NOMO-1 (cell line): ENCODE data around the gene TNRC18.
A peak's percentile ranks its signal among the peaks of the same experiment; 100 is the strongest.

Experiments used
- DNase-seq, 2 experiments: peaks; one replicate each; lab custom pipeline; 2025; ENCODE audit not compliant: unreplicated experiment in 2 of 2; lab: John Stamatoyannopoulos, UW

TNRC18 gene

DNA sequence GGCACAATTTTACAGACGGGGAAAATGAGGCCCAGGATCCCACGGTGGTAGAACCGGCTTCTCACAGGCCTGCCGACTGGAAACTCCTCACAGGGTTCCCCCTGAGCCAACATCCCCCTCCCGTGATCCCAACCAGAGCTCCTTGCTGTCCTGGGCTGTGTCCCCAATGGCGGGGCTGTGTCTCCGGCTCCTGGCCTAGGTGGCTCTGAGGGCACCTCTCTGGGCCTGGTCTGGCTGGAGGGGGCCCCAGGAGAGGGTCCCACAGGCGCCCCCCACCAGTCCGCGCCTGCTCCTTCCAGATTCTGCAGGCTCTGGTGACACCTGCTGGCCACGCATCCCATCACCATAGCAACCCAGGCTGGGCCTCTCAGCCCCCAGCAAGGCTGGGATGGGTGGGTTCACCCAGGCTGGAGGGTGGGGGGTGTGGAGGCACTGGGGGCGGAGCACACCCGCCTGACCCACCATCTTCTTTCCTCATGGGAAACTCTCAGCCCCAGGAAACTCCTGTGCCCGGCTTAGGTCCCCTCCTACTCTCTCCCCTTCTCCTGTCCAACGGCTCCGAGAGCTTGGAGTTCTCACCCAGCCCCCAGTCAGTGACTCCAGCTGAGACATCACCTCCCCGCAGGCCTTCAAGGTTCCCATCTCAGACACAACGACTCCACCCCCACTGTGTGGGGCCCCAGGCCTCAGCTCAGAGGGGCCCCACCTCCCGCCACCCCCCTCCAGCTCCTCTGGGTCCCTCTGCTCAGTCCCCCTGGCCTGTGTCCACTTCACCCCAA, 27.1 kb upstream of the TNRC18 start:
- no peak for DNase-seq

DNA sequence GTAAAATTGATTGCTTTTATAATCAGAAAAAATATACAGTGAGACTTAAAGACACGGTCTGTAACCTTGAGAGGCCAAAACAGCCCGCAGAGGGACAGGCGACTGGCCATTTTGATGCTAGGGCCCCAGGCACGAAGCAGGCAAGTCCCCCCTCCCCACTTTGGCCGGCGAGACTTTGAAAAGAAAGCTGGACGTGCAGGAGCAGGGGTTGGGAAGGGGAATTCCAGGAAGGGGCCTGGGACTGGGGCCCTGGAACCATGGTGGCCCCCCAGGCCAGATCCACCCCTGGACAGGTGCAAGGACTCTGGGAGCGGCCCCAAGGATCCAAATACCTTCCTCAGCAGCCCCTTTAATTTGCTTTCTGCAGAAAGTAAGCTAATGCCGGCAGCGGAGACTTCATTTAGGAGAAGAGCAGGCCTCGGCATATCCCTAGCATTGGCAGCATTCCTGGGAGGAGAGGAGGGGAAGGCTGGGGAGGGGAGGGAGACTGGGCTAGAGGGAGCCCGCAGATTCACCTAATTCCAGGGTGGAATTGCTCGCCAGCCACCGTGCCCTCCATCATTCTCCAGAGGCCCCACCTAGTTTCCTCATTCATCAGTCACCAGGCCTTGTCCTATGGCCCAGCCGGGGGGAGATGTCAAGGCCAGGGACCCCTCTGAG, 24.9 kb upstream of the TNRC18 start:
- no peak for DNase-seq

DNA sequence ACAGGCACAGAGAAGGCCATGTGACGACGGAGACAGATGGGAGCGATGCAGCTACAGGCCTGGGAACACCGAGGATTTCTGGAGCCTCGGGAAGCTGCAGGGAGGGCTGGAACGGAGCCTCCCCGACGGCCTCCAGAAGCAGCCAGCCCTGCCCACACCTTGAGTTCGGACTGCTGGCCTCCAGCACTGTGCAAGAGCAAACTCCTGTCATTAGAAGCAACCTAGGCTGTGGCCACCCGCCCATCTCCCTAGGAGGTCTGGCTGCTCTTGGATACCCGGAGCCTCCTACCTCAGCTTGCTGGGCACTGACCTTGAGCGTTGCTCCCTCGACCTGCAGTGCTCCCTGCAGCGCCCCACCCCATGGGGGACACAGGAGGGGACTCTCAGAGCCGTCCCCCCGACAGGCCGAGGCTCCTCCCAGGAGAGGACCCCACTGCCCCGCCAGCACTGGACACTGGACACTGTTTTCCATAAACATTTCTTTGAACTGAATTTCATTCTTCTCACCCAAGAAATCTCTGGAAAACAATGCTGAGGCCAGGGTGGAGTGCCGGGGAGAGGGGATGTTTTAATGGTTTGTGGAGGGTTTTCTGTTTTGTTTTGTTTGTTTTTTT, 22.5 kb upstream of the TNRC18 start:
- no peak for DNase-seq

DNA sequence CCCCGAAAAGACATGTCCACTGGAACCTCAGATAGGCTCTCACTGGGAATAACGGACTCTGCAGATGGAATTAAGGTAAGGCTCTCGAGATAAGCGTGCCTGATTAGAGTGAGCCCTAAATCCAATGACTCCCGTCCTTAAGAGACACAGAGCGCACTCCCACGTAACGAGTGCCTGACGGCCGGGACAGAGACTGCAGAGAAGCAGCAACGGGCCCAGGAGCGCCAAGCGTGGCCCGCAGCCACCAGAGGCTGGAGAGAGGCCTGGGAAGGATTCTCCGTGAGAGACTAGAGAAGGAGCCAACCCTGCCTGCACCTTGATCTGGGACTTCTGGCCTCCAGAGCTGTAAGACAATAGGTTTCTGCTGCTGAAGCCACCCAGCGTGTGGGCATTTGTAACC, 20.0 kb upstream of the TNRC18 start:
- DNase-seq = no peak

DNA sequence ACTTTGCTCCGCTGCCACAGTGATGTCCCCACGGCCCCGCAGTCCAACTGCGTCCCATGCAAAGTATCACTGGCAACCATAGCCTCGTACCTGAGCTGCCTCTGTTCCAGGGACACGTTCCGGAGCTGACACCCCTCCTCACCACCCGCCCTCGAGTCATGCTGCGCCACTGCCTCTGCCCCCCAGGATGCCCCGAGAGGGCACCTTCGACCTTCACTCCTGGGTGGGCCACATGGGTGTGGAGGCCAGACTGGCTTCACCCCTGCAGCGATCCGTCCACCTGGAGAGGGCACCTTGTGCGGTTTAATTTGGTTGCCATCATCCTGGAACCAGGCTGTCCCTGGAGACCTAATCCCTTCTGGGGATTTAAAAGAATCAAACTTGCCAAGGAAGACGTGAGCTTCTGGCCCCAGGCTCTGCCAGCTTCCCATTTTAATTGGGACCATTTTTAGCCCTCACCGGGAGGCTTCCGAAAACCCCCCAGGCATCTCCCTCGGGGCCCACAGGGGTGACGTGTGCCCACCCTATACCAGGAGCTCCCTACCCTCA, 19.2 kb upstream of the TNRC18 start:
- no peak for DNase-seq

DNA sequence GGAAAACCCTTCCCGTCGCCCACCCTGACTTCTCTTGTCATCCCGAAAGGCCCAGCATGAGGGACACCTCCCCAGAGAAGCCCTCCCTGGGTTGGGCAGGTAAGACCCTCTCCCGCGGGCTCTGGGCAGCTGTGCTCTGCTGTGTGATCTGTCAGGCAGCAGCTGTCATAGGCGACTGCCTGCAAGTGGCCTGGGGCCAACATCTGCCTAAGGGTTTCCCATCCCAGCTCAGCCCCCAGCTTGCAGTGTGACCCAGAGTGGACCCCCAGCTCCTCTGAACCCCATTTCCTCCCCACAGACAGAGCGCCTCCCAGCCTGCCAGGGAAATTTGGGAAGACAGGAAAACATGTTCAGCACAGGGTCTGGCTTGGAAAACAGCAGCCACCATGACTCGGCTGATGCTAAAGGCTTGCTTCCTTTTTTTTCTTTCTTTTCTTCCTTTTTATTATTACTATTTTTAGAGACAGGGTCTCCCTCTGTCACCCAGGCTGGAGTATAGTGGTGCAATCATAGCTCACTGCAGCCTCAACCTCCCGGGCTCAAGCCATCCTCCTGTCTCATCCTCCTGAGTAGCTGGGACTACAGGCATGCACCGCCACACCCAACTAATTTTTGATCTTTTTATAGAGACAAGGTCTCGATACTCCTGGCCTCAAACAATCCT, 18.3 kb upstream of the TNRC18 start:
- DNase-seq = peak in 1 of 2 experiments; percentile 51

DNA sequence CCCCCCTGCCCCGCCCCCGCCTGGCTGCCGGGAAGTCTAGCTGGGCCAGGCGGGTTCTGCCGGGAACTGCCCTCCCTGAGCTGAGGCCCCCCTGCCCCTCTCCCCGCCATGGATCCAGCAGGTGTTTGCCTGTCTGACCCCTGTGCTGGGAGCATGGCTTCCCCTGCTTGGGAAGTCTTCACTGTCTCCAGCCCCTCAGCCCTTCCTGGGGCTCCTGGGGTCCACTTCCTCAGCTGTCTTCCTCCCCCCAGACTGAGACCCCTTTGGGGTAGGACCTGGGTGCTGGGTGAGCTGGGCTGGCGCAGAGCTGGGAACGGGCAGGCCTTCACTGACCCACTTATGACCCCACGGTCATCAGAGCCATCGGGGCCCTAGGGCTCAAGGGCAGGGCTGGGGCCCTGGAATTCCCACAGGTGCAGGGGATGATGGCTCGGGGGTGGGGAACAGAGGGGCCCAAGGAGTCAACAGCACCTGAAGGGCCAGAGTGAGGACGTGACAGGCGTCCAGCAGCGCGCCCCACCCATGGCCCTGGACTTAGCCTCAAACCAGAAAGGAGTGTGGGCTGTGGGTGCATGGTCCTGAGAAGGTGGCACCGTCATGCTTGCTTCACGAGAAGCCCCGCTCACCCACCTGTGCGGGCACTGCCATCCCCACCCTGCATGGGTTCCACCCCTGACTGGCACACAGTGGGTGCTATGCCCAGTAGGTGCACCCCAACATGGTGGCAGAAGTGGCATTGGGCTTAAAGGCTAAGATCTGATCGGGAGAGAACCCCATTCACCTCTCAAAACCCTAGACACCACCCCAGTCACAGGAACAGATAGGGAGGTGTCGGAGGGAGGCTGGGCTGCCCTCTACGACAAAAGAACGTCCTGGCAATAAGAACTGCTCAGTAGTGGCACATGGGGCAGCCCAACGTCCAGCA, 16.2 kb upstream of the TNRC18 start:
- no peak for DNase-seq

DNA sequence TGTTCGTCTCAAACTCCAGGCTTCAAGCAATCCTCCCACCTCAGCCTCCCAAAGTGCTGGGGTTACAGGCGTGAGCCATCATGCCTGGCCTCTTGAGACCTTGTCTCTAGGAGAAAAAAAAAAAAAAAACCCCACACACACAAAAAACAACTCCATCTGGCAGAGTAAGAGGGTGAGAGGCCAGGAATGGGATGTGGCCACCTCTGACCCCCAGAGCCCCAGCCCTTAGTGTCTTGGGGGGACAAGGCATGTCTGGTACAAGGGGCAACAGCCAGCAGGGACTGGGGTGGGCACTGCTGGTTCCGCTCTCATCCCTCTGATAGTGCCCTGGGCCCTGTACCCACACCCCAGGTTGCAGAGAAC, 15.6 kb upstream of the TNRC18 start:
- no peak for DNase-seq

DNA sequence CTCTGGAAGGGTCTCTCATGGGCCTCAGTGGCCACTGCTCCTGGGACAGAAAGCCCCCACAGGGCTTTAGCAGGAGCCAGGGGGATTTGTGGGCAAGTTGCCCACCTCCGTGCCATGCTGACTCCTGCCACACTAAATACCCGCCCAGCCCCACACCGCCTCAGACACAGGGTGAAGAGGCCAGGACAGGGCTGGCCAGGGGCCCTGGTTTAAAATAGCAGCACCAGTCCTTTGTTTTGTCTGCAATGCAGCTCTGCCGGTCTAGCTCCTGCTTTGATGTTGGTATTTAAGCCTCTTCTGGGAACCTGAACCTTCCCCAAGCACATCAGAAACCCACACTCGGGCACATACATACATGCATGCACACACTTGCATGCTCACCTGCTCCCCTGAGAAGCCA, 14.4 kb upstream of the TNRC18 start:
- no peak for DNase-seq

DNA sequence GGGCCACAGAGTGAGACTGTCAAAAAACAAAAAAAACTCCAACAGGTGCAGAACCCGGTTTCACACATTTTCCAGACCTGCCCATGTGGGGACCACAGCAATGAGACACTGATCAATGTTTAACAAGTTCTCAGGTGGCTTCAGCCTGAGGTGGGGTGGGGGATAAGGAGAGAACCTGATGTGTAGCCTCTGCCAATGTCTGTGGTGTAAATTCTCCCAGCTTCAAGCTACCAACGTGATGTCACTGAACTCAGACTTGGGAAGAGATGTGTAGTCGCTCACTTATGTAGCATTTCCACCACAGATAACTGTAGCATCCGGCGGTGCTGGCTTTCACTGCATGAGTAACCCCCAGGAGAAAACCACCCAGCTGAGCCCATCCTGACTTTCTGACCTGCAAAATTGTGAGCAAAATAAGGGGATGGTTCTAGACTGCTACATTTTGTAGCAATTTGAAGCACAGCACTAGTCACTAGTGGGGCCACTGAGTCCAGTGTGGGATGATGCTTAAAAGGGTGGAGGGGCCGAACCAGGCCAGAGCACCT, 13.8 kb upstream of the TNRC18 start:
- no peak for DNase-seq

DNA sequence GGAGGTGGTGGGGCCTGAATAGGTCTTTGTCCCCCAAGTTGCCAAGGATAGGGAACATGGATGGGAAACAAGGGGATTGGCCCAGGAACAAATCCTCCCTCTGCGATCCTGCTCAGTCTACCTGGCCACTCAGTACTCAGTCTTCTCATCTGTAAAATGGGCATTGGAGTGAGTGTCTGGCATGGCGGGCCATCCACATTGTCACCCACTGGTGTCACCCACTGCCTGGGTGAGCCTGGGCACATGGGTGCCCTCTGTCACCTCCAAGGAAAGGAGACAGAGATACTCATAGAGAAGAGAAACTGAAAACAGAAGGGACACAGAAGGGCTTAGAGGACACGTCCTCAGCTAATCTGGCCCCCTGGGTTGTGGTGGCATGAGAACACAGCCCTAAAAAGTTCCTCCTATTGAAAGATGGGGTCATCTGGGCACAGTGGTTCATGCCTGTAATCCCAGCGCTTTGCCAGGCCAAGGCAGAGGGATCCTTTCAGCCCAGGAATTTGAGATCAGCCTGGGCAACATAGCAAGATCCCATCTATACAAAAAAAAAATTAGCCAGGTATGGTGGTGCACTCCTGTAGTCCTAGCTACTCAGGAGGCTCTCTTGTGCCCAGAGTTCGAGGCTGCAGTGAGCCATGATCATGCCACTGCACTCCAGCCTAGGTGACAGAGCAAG, 12.5 kb upstream of the TNRC18 start:
- no peak for DNase-seq

DNA sequence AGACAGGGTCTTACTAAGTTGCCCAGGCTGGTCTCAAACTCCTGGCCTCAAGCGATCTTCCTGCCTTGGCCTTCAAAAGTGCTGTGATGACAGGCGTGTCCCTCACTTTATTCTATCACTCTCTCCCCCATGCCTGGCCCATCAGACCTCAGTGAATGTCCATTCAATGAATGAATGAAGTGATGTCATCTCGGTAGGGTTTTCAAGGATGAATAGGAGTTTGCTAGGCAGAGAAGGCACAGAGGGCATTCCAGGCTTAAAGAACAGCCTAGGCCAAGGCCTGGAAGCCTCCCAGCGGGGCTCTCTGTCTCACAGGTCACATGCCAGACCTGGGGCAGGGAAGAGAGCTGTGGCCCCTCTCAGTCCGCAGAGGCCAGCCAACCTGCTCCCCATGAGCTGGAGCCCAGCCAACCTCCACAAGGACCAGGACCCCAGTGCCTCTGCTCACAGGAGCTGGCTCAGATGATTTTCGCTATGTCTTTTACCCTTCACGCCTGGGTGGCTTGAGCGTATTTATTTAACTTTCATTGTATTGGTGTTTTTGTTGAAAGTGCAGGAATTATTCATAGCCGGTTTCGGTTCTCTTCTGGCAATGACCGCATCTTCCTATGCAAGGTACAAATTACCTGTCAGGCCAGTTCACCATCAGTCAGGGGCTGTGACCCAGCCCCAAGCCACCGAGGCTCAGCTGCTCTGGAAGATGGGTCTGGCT, 11.8 kb upstream of the TNRC18 start:
- DNase-seq = no peak

DNA sequence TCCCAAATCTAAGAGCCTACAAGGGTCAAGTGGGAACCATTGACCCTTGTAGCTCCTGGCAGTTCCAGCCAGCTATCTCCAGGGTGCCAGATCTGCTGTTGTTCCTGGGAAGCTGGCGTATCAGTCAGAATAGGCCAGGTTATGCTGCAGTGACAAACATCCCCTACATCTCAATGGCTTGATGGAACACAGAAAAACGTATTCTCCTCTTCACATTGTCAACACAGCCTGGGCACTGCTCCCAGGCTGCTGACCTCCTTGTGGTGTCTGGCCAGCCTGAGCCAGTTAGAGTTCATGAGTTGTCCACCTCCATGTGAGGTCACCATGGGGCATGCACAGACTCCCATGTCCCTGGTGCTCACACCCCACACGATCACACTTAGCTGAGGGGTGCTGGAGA, 9.5 kb upstream of the TNRC18 start:
- DNase-seq = no peak

DNA sequence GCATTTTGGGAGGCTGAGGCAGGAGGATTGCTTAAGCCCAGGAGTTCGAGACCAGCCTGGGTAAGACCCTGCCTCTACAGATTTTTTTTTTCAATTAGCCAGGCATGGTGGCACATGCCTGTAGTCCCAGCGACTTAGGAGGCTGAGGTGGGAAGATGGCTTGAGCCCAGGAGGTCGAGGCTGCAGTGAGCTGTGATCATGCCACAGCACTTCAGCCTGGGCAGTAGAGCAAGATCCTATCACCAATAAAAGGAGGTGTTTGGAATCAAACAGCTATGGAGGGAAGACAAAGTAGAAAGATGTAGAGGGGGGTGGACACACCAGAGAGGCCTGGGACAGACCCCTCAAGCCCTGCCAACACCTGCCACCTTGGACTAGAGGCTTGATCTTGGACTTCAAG, 9.1 kb upstream of the TNRC18 start:
- no peak for DNase-seq

DNA sequence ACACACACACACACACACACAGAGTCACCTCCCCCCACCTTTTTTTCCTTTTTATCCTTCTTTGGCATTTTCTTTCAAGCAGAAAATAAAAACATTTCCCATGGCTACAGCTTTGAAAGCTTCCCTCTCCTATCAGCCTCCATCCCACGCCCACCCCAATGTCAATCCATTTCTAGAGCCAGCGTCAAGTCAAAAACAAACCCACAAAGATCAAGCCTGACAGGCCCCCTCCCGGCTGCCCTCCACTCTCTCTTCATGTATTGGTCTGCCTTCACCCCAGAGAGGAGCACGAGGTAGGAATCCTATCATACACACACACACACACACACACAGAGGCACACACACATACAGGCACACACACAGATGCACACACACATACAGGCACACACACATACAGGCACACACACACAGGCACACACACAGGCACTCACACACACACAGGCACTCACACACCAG, 8.0 kb upstream of the TNRC18 start:
- DNase-seq = no peak

DNA sequence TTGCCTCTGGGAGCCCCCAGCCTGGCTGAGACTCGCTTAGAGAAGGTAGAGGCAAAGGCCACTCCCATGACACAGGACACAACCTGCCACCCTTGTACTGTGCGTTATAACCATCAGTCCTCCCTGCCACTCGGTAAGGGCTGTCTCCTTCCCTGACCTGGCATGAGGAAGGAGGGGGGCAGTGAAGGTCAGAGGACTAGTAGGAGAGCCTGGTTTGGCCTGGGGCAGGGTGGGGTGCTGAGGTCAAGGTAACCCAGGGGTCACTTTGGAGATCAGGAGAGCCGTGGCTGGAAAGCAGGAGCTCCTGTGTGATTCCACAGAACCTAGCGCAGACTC, 6.9 kb upstream of the TNRC18 start:
- no peak for DNase-seq

DNA sequence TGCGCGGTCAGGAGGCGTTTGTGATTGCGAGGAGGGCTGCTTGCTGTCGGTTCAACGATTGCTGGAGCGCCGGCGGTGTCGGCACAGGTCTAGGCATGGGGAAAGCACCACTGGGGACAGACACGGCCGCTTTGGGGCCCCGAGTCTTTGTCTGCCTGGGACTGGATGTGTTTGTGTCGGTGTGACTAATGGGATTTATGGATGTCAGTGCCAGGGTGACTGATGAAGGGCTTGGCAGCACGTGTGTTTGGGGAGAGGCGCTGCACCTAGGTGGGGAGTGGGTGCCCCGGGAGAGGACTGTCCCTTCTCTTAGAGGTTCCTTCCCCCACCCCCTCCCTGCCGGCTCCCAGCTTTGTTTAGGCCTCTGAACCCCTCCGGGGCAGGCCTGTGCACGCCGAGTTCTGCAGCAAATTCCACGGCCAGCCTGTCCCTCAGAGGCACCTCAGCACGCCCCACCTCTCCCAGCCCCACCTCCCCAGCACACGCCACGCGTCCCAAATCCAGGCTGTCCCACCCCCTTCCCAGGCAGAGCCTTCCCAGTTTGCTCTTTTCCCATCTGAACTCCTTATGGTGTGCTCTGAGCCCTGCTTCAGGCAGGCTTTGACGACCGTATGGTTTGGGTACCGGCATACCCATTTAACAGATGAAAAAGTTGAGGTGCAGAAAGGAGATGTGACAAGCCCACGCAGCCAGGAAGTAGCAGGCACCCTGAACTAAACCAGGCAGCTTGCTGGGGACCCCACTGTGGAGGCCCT, 6.4 kb upstream of the TNRC18 start:
- DNase-seq = peak; percentile 26 to 77

DNA sequence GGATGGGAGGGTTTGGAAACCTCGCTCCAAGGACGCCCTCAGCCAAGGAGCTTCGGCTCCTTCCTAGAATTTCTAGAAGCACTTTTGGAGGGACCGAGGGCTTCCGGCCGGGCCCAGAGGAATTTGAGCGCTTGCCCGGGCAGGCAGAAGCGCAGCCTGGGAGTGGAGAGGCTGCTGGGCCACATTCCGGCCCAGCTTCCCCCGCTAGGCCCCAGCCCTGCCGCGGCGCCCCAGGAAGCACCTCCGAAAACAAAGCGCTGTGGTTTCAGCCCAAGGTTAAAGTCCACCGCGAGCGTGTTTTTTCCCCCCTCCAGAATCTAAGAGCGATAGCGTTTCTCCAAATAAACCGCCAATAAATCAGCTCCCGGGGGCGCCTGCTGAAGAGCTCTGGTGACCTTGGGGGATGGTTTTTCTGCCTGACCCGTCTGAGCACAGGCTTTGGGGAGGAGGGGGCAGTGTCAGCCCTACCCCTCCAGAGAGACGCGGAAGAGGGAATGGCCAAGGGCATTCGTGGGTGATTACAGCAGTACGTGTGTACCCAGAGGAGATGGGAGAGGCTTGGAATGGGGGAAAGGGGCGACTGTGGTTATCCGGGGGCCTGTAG, 5.7 kb upstream of the TNRC18 start:
- peak; percentile 76 to 77 for DNase-seq
